HEK293 (cell line): ENCODE measurements around the gene MFGE8.

Source experiments
- FEZF1 ChIP-seq: fragments of 450-650 bp; formaldehyde crosslinking; IDR thresholded peaks from 2 replicates; pipeline ENCODE4 v1.5.1; 2016; ENCODE audit warnings: missing biosample characterization, missing genetic modification characterization
- IKZF3 ChIP-seq: fragments of 450-650 bp; IDR thresholded peaks from 2 replicates; pipeline ENCODE4 v1.5.0; 2018; ENCODE audit warnings: missing biosample characterization, mild to moderate bottlenecking, missing genetic modification characterization, moderate library complexity
- KLF10 ChIP-seq: fragments of 450-650 bp; IDR thresholded peaks from 2 replicates; pipeline ENCODE4 v1.5.1; 2018; ENCODE audit warnings: missing biosample characterization, mild to moderate bottlenecking, missing genetic modification characterization
- KLF8 ChIP-seq: fragments of 450-650 bp; formaldehyde crosslinking; IDR thresholded peaks from 2 replicates; pipeline ENCODE4 v1.5.1; 2016; ENCODE audit warnings: missing biosample characterization, missing genetic modification characterization
- SP2 ChIP-seq: fragments of 450-650 bp; formaldehyde crosslinking; IDR thresholded peaks from 2 replicates; pipeline ENCODE4 v1.5.1; 2016; ENCODE audit warnings: missing biosample characterization, missing genetic modification characterization
- ZBTB20 ChIP-seq: fragments of 450-650 bp; formaldehyde crosslinking; IDR thresholded peaks from 2 replicates; pipeline ENCODE4 v1.5.1; 2016; ENCODE audit warnings: missing biosample characterization, missing genetic modification characterization
- ZEB2 ChIP-seq: fragments of 450-650 bp; formaldehyde crosslinking; IDR thresholded peaks from 2 replicates; pipeline ENCODE4 v1.5.1; 2016; ENCODE audit warnings: missing biosample characterization, missing genetic modification characterization
- ZFP3 ChIP-seq: fragments of 450-650 bp; formaldehyde crosslinking; IDR thresholded peaks from 2 replicates; pipeline ENCODE4 v1.5.1; 2016; ENCODE audit warnings: low read depth, missing biosample characterization, missing genetic modification characterization
- ZNF114 ChIP-seq: fragments of 450-650 bp; formaldehyde crosslinking; IDR thresholded peaks from 2 replicates; pipeline ENCODE4 v1.5.0; 2017; ENCODE audit warnings: missing biosample characterization, missing genetic modification characterization
- ZNF239 ChIP-seq: fragments of 450-650 bp; formaldehyde crosslinking; IDR thresholded peaks from 2 replicates; pipeline ENCODE4 v1.5.1; 2016; ENCODE audit warnings: missing biosample characterization, missing genetic modification characterization
- ZNF302 ChIP-seq: fragments of 450-650 bp; formaldehyde crosslinking; IDR thresholded peaks from 2 replicates; pipeline ENCODE4 v1.5.1; 2016; ENCODE audit warnings: missing biosample characterization, missing genetic modification characterization, low read depth
- ZNF394 ChIP-seq: fragments of 450-650 bp; formaldehyde crosslinking; IDR thresholded peaks from 2 replicates; pipeline ENCODE4 v1.5.1; 2016; ENCODE audit warnings: missing biosample characterization, missing genetic modification characterization, mild to moderate bottlenecking, moderate library complexity, borderline replicate concordance
- ZNF600 ChIP-seq: fragments of 450-650 bp; formaldehyde crosslinking; IDR thresholded peaks from 2 replicates; pipeline ENCODE4 v1.5.1; 2016; ENCODE audit warnings: missing biosample characterization, missing genetic modification characterization
- ZNF660 ChIP-seq: fragments of 450-650 bp; IDR thresholded peaks from 2 replicates; pipeline ENCODE4 v1.5.1; 2018; ENCODE audit warnings: missing biosample characterization, mild to moderate bottlenecking, missing genetic modification characterization
- ZNF792 ChIP-seq: fragments of 450-650 bp; formaldehyde crosslinking; IDR thresholded peaks from 2 replicates; pipeline ENCODE4 v1.5.1; 2016; ENCODE audit warnings: missing biosample characterization, missing genetic modification characterization
- ZSCAN16 ChIP-seq: fragments of 450-650 bp; formaldehyde crosslinking; IDR thresholded peaks from 2 replicates; pipeline ENCODE4 v1.5.1; 2016; ENCODE audit warnings: missing biosample characterization, missing genetic modification characterization
- ZSCAN30 ChIP-seq: fragments of 450-650 bp; IDR thresholded peaks from 2 replicates; pipeline ENCODE4 v1.5.1; 2018; ENCODE audit warnings: missing biosample characterization, mild to moderate bottlenecking, missing genetic modification characterization, moderate library complexity
- TF ChIP-seq, protein P1 (sequence below): fragments of 450-650 bp; formaldehyde crosslinking; IDR thresholded peaks from 2 replicates; pipeline ENCODE4 v1.5.1; 2016; ENCODE audit warnings: missing biosample characterization, missing genetic modification characterization
- TF ChIP-seq, protein P2 (sequence below): fragments of 450-650 bp; formaldehyde crosslinking; conservative IDR thresholded peaks from 2 replicates; pipeline ENCODE4 v1.5.1; 2016; ENCODE audit warnings: low read depth, missing biosample characterization, missing genetic modification characterization
- TF ChIP-seq, protein P3 (sequence below): fragments of 450-650 bp; formaldehyde crosslinking; IDR thresholded peaks from 2 replicates; pipeline ENCODE4 v1.5.1; 2016; ENCODE audit warnings: missing biosample characterization, missing genetic modification characterization, low read depth
- TF ChIP-seq, protein P4 (sequence below): fragments of 450-650 bp; formaldehyde crosslinking; IDR thresholded peaks from 2 replicates; pipeline ENCODE4 v1.5.1; 2017; ENCODE audit warnings: missing biosample characterization, missing genetic modification characterization
- TF ChIP-seq, protein P5 (sequence below): fragments of 450-650 bp; formaldehyde crosslinking; IDR thresholded peaks from 2 replicates; pipeline ENCODE4 v1.5.1; 2016; ENCODE audit warnings: missing biosample characterization, missing genetic modification characterization
- TF ChIP-seq, protein P6 (sequence below): fragments of 450-650 bp; formaldehyde crosslinking; IDR thresholded peaks from 2 replicates; pipeline ENCODE4 v1.5.1; 2016; ENCODE audit warnings: missing biosample characterization, missing genetic modification characterization

The MFGE8 gene

DNA sequence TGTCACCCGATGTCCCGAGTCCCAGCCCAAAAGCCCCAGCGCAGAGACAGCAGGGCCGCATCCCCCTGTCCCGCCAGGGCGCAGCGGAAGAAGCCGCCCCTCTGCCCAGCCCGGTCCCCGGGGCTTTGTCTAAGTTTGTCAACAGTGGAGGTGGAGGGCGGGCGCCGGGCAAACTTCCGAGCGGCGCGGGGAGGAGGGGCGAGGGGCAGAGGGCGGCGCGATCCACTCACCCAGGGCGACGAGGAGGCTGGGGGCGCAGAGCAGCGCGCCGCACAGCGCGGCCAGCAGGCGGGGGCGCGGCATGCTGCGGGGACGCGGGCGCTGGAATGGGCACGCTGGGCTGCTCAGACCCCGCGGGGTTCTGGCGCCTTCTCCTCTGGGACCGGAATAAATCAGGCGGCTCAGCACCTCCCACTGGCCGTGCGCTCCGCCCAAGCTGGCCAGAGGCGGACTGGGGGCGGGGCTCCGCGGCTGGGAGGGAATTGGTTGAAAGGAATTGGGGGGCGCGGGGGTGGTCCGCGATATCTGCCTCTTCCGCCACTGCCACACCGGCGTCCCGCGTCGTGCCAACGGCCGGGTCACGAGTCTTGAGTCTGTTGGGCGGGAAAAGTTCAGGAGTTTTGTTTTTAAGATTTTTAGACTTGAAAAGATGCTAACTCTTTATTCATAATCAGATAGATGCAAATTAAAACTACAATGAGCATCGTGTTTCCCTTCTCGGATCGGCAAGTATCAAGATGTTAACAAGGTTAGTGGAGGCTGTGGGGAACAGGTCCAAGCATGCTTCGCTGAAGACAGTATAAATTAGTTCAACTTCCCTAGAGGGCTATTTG, at the start of gene MFGE8 (continued):
- TF ChIP-seq SP2 (tag by site-specific recombination): peak; percentile 87
- TF ChIP-seq, protein P1, sequence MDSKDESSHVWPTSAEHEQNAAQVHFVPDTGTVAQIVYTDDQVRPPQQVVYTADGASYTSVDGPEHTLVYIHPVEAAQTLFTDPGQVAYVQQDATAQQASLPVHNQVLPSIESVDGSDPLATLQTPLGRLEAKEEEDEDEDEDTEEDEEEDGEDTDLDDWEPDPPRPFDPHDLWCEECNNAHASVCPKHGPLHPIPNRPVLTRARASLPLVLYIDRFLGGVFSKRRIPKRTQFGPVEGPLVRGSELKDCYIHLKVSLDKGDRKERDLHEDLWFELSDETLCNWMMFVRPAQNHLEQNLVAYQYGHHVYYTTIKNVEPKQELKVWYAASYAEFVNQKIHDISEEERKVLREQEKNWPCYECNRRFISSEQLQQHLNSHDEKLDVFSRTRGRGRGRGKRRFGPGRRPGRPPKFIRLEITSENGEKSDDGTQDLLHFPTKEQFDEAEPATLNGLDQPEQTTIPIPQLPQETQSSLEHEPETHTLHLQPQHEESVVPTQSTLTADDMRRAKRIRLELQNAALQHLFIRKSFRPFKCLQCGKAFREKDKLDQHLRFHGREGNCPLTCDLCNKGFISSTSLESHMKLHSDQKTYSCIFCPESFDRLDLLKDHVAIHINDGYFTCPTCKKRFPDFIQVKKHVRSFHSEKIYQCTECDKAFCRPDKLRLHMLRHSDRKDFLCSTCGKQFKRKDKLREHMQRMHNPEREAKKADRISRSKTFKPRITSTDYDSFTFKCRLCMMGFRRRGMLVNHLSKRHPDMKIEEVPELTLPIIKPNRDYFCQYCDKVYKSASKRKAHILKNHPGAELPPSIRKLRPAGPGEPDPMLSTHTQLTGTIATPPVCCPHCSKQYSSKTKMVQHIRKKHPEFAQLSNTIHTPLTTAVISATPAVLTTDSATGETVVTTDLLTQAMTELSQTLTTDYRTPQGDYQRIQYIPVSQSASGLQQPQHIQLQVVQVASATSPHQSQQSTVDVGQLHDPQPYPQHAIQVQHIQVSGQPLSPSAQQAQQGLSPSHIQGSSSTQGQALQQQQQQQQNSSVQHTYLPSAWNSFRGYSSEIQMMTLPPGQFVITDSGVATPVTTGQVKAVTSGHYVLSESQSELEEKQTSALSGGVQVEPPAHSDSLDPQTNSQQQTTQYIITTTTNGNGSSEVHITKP (tag by site-specific recombination): peak; percentile 92
- no peak for TF ChIP-seq FEZF1 (tag by site-specific recombination)
- 0 out of 2 replicates have a peak, but pooled peaks have one; percentile 53 for TF ChIP-seq IKZF3
- TF ChIP-seq ZNF239 (tag by site-specific recombination): no peak
- TF ChIP-seq, protein P2, sequence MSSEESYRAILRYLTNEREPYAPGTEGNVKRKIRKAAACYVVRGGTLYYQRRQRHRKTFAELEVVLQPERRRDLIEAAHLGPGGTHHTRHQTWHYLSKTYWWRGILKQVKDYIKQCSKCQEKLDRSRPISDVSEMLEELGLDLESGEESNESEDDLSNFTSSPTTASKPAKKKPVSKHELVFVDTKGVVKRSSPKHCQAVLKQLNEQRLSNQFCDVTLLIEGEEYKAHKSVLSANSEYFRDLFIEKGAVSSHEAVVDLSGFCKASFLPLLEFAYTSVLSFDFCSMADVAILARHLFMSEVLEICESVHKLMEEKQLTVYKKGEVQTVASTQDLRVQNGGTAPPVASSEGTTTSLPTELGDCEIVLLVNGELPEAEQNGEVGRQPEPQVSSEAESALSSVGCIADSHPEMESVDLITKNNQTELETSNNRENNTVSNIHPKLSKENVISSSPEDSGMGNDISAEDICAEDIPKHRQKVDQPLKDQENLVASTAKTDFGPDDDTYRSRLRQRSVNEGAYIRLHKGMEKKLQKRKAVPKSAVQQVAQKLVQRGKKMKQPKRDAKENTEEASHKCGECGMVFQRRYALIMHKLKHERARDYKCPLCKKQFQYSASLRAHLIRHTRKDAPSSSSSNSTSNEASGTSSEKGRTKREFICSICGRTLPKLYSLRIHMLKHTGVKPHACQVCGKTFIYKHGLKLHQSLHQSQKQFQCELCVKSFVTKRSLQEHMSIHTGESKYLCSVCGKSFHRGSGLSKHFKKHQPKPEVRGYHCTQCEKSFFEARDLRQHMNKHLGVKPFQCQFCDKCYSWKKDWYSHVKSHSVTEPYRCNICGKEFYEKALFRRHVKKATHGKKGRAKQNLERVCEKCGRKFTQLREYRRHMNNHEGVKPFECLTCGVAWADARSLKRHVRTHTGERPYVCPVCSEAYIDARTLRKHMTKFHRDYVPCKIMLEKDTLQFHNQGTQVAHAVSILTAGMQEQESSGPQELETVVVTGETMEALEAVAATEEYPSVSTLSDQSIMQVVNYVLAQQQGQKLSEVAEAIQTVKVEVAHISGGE (tag by site-specific recombination): 0 out of 2 replicates have a peak, but pooled peaks have one; percentile 36
- TF ChIP-seq ZEB2 (tag by site-specific recombination): peak; percentile 69
- TF ChIP-seq, protein P3, sequence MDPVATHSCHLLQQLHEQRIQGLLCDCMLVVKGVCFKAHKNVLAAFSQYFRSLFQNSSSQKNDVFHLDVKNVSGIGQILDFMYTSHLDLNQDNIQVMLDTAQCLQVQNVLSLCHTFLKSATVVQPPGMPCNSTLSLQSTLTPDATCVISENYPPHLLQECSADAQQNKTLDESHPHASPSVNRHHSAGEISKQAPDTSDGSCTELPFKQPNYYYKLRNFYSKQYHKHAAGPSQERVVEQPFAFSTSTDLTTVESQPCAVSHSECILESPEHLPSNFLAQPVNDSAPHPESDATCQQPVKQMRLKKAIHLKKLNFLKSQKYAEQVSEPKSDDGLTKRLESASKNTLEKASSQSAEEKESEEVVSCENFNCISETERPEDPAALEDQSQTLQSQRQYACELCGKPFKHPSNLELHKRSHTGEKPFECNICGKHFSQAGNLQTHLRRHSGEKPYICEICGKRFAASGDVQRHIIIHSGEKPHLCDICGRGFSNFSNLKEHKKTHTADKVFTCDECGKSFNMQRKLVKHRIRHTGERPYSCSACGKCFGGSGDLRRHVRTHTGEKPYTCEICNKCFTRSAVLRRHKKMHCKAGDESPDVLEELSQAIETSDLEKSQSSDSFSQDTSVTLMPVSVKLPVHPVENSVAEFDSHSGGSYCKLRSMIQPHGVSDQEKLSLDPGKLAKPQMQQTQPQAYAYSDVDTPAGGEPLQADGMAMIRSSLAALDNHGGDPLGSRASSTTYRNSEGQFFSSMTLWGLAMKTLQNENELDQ (tag by site-specific recombination): no peak
- no peak for TF ChIP-seq ZNF302 (tag by site-specific recombination)
- peak; percentile 45; the same call in 1 of the 2 replicates for TF ChIP-seq ZNF394
- TF ChIP-seq, protein P4, sequence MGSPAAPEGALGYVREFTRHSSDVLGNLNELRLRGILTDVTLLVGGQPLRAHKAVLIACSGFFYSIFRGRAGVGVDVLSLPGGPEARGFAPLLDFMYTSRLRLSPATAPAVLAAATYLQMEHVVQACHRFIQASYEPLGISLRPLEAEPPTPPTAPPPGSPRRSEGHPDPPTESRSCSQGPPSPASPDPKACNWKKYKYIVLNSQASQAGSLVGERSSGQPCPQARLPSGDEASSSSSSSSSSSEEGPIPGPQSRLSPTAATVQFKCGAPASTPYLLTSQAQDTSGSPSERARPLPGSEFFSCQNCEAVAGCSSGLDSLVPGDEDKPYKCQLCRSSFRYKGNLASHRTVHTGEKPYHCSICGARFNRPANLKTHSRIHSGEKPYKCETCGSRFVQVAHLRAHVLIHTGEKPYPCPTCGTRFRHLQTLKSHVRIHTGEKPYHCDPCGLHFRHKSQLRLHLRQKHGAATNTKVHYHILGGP (tag by site-specific recombination): no peak
- TF ChIP-seq, protein P5, sequence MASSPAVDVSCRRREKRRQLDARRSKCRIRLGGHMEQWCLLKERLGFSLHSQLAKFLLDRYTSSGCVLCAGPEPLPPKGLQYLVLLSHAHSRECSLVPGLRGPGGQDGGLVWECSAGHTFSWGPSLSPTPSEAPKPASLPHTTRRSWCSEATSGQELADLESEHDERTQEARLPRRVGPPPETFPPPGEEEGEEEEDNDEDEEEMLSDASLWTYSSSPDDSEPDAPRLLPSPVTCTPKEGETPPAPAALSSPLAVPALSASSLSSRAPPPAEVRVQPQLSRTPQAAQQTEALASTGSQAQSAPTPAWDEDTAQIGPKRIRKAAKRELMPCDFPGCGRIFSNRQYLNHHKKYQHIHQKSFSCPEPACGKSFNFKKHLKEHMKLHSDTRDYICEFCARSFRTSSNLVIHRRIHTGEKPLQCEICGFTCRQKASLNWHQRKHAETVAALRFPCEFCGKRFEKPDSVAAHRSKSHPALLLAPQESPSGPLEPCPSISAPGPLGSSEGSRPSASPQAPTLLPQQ: peak; percentile 57; the same call in 1 of the 2 replicates
- peak; percentile 67 for TF ChIP-seq ZBTB20 (tag by site-specific recombination)
- TF ChIP-seq ZNF792: no peak
- TF ChIP-seq ZNF660 (tag by site-specific recombination): peak; percentile 26; the same call in 1 of the 2 replicates
- TF ChIP-seq ZNF600: peak; percentile 82
- TF ChIP-seq, protein P6, sequence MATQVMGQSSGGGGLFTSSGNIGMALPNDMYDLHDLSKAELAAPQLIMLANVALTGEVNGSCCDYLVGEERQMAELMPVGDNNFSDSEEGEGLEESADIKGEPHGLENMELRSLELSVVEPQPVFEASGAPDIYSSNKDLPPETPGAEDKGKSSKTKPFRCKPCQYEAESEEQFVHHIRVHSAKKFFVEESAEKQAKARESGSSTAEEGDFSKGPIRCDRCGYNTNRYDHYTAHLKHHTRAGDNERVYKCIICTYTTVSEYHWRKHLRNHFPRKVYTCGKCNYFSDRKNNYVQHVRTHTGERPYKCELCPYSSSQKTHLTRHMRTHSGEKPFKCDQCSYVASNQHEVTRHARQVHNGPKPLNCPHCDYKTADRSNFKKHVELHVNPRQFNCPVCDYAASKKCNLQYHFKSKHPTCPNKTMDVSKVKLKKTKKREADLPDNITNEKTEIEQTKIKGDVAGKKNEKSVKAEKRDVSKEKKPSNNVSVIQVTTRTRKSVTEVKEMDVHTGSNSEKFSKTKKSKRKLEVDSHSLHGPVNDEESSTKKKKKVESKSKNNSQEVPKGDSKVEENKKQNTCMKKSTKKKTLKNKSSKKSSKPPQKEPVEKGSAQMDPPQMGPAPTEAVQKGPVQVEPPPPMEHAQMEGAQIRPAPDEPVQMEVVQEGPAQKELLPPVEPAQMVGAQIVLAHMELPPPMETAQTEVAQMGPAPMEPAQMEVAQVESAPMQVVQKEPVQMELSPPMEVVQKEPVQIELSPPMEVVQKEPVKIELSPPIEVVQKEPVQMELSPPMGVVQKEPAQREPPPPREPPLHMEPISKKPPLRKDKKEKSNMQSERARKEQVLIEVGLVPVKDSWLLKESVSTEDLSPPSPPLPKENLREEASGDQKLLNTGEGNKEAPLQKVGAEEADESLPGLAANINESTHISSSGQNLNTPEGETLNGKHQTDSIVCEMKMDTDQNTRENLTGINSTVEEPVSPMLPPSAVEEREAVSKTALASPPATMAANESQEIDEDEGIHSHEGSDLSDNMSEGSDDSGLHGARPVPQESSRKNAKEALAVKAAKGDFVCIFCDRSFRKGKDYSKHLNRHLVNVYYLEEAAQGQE: no peak
- peak; percentile 67; the same call in 1 of the 2 replicates for TF ChIP-seq KLF8 (tag by site-specific recombination)
- TF ChIP-seq ZSCAN16 (tag by site-specific recombination): no peak
- TF ChIP-seq ZSCAN30 (tag by site-specific recombination): peak; percentile 42; the same call in 1 of the 2 replicates
- no peak for TF ChIP-seq ZNF114 (tag by site-specific recombination)
- TF ChIP-seq ZFP3 (tag by site-specific recombination): no peak
- peak; percentile 85 for TF ChIP-seq KLF10 (tag by site-specific recombination)
